Measurements from ENCODE around the gene ERICH6.

ERICH6 gene

GRCh38 chr3:150612494-150612893 lies 91.2 kb downstream of the ERICH6 start:
- DNase-seq = no peak

DNA sequence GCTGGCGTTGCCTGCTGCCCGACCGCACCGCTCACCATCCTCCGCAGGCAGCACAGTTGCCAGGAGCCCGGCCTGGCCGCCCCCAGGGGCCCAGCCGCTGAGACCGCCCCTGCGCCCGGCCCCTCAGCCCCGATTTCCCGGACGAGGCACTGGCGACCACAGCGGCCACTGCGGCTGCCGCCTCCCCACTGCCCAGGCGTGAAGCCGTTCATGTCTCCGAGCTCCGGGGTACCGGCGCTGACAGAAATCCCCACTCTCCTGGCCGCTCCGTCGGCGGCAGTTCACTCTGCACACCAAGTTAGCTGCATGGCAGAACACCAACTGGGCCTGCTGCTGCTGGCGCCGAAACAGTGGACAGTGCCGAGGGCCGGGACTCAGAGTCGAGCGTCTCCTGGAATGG lies 92.1 kb downstream of the ERICH6 start:
- peak; percentile 7 for DNase-seq

DNA sequence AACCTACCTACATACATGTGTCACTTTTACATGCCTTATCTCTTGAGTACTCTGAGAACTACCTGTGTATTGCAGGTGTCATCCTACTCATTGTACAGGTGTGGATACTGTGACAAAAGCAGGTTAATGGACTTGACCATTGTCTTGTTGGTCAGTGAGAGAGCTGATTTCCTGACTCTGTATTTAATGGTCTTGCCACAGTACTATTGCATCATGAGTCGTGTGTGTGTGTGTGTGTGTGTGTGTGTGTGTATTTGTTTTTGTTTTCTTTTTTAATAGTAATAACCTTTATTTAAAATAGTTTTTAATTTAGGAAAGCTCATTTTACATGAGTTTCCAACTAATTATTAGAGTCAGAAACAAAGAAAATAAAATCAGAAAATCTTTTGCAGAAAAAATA lies 92.9 kb downstream of the ERICH6 start:
- DNase-seq = no peak

DNA sequence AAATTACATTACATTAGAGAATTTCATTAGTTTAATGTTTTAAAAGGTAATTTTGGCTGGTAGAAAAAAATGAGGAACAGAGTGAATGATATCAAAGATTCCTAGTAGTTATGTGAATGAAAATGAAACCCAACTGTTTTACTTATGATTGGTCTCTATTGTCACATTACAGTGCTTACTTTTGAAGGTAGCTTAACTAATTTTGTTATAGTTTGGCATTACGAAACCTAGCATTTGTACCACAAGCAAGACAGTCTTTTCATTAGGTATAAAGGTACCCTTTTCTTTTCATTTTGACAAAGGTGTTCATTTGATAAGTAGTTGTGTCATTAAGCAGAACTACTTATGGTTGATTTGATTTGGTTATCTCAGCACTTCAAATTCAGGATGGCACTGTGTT lies 93.7 kb downstream of the ERICH6 start:
- no peak for DNase-seq
